GM15510 (cell line): Measurements from ENCODE around the gene STAT6.

Source experiments
- POLR2A ChIP-seq: IDR thresholded peaks from 3 replicates; pipeline ENCODE4 v1.6.1; 2011; ENCODE audit warnings: borderline replicate concordance; ENCODE audit not compliant: insufficient read length; ENCODE audit errors: extremely low read depth

Gene STAT6

GRCh38 chr12:57099766-57100165, 11.4 kb downstream of the STAT6 start:
- TF ChIP-seq POLR2A = no peak

GRCh38 chr12:57099047-57099714, 12.0 kb downstream of the STAT6 start:
- no peak for TF ChIP-seq POLR2A

GRCh38 chr12:57098546-57098945, 12.6 kb downstream of the STAT6 start:
- no peak for TF ChIP-seq POLR2A

GRCh38 chr12:57097554-57097835, 13.7 kb downstream of the STAT6 start:
- no peak for TF ChIP-seq POLR2A

GRCh38 chr12:57096748-57097553, 14.2 kb downstream of the STAT6 start:
- no peak for TF ChIP-seq POLR2A

GRCh38 chr12:57096099-57096572, 15.0 kb downstream of the STAT6 start:
- no peak for TF ChIP-seq POLR2A

GRCh38 chr12:57095440-57095839, 15.7 kb downstream of the STAT6 start:
- peak; percentile 20 for TF ChIP-seq POLR2A

- no peak for TF ChIP-seq POLR2A
Observed at GRCh38 chr12:57094208-57095160, 16.7 kb downstream of the STAT6 start.

- peak; percentile 53 for TF ChIP-seq POLR2A
Observed at GRCh38 chr12:57093415-57094207, 17.6 kb downstream of the STAT6 start.

GRCh38 chr12:57092876-57093414, 18.2 kb downstream of the STAT6 start:
- no peak for TF ChIP-seq POLR2A

GRCh38 chr12:57092529-57092862, 18.7 kb downstream of the STAT6 start:
- TF ChIP-seq POLR2A = no peak

- TF ChIP-seq POLR2A = no peak
Observed at GRCh38 chr12:57091638-57092528, 19.3 kb downstream of the STAT6 start.

- no peak for TF ChIP-seq POLR2A
Observed at GRCh38 chr12:57090924-57091637, 20.1 kb downstream of the STAT6 start.

GRCh38 chr12:57090490-57090889, 20.7 kb downstream of the STAT6 start:
- no peak for TF ChIP-seq POLR2A
